ENCODE results near the gene CNTNAP2.

GRCh38 chr7:148422030-148422429 is 2305.4 kb downstream of the CNTNAP2 start:
- TF ChIP-seq CTCF (IDR thresholded peaks at IDR 0.05) (no peak), POLR2A (IDR thresholded peaks at IDR 0.05) (no peak)

All from lower leg skin (tissue), 3 donors.